ENCODE results near the gene CMIP.

The CMIP gene

DNA sequence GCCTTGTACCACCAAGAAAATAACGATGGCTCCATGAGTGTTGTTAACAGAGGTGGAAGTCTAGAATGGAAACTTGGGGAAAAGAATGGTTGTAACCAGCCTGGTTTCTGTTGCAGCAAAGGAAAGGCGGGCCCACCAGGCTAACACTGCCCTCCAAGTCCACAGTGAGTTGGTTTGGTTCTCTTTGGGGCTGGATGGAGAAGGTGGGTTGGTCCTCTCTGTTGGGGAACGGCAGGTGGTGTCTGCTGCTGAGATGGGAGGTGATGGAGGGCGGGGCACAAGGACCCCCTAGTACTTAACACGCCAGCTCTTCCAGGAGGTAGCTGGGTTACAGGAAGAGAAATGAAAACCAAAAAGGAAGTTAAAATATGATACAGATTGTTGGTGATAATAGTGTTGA lies 257.9 kb downstream of the CMIP start:
- Histone ChIP-seq H3K27ac (ENCODE audit: low read depth, low read length) (no peak overlapping the region), H3K9me3 (ENCODE audit: insufficient read depth, low read length) (no peaks in the 10 kb centered on the region), H3K4me2 (ENCODE audit: low read depth, low read length, poor library complexity, severe bottlenecking) (no peak overlapping the region), H4K20me1 (ENCODE audit: low read depth, low read length) (no peaks in the 10 kb centered on the region), H3K36me3 (ENCODE audit: low read length) (no peaks in the 10 kb centered on the region), H3K27me3 (ENCODE audit: low read length) (no peaks in the 10 kb centered on the region), H3K9ac (ENCODE audit: low read length) (no peak overlapping the region), H3K4me3 (ENCODE audit: insufficient read depth, low read length, poor library complexity, severe bottlenecking) (no peak overlapping the region), H3K79me2 (ENCODE audit: insufficient read depth, low read length) (no peaks in the 10 kb centered on the region), H2AFZ (ENCODE audit: low read depth, low read length, severe bottlenecking) (no peak overlapping the region), H3F3A (ENCODE audit: insufficient read depth) (no peaks in the 10 kb centered on the region), H3K9me2 (replicated peaks; ENCODE audit: insufficient read depth, low read length) (no peaks in the 10 kb centered on the region)
- TF ChIP-seq CTCF (IDR thresholded peaks at IDR 0.05; ENCODE audit: insufficient read depth, low read length, poor library complexity, severe bottlenecking) (no peak), EZH2phosphoT487 (conservative IDR thresholded peaks at IDR 0.05; ENCODE audit: low read length) (no peak)

- TF ChIP-seq CTCF (IDR thresholded peaks at IDR 0.05; ENCODE audit: insufficient read depth, low read length, poor library complexity, severe bottlenecking) (no peak), EZH2phosphoT487 (conservative IDR thresholded peaks at IDR 0.05; ENCODE audit: low read length) (no peak)
- no peak overlapping the region for H3K27ac ChIP-seq (ENCODE audit: low read depth, low read length)
These were observed 258.9 kb downstream of the CMIP start for GRCh38 chr16:81703177-81704155.

GRCh38 chr16:81705261-81705660 lies 260.7 kb downstream of the CMIP start:
- Histone ChIP-seq H3K9ac (ENCODE audit: low read length) (no peak overlapping the region), H3K9me2 (replicated peaks; ENCODE audit: insufficient read depth, low read length) (no peaks in the 10 kb centered on the region), H3K79me2 (ENCODE audit: insufficient read depth, low read length) (no peaks in the 10 kb centered on the region), H3K9me3 (ENCODE audit: insufficient read depth, low read length) (no peaks in the 10 kb centered on the region), H2AFZ (ENCODE audit: low read depth, low read length, severe bottlenecking) (no peak overlapping the region), H3K36me3 (ENCODE audit: low read length) (no peaks in the 10 kb centered on the region), H3K27me3 (ENCODE audit: low read length) (no peaks in the 10 kb centered on the region), H3F3A (ENCODE audit: insufficient read depth) (no peaks in the 10 kb centered on the region), H3K4me3 (ENCODE audit: insufficient read depth, low read length, poor library complexity, severe bottlenecking) (no peak overlapping the region), H3K27ac (ENCODE audit: low read depth, low read length) (no peak overlapping the region), H4K20me1 (ENCODE audit: low read depth, low read length) (no peaks in the 10 kb centered on the region), H3K4me2 (ENCODE audit: low read depth, low read length, poor library complexity, severe bottlenecking) (no peak overlapping the region)
- TF ChIP-seq CTCF (IDR thresholded peaks at IDR 0.05; ENCODE audit: insufficient read depth, low read length, poor library complexity, severe bottlenecking) (no peak), EZH2phosphoT487 (conservative IDR thresholded peaks at IDR 0.05; ENCODE audit: low read length) (no peak)

More at GRCh38 chr16:81703177-81704155, 258.9 kb downstream of the CMIP start:
- no peaks in the 10 kb centered on the region for H3K36me3 ChIP-seq (ENCODE audit: low read length)
- H2AFZ ChIP-seq (ENCODE audit: low read depth, low read length, severe bottlenecking), result no peak overlapping the region
- H3K4me3 ChIP-seq (ENCODE audit: insufficient read depth, low read length, poor library complexity, severe bottlenecking), result no peak overlapping the region
- no peaks in the 10 kb centered on the region for H3K27me3 ChIP-seq (ENCODE audit: low read length)
- no peak overlapping the region for H3K9ac ChIP-seq (ENCODE audit: low read length)
- H3K9me2 ChIP-seq (replicated peaks; ENCODE audit: insufficient read depth, low read length), result no peaks in the 10 kb centered on the region
- no peaks in the 10 kb centered on the region for H3K79me2 ChIP-seq (ENCODE audit: insufficient read depth, low read length)
- no peaks in the 10 kb centered on the region for H3K9me3 ChIP-seq (ENCODE audit: insufficient read depth, low read length)
- no peak overlapping the region for H3K4me2 ChIP-seq (ENCODE audit: low read depth, low read length, poor library complexity, severe bottlenecking)
- H3F3A ChIP-seq (ENCODE audit: insufficient read depth), result no peaks in the 10 kb centered on the region
- no peaks in the 10 kb centered on the region for H4K20me1 ChIP-seq (ENCODE audit: low read depth, low read length)
